Skeletal muscle satellite cell (primary cell): ENCODE results near the gene DEFB129. TPM values are rescaled to one million over a fixed set of nuclear protein-coding genes. Genes with fewer than 3 reads are reported as not detected.
"Not testable (repeated sequence)": the region's sequence is repeated elsewhere in the genome, so short reads cannot be mapped to it uniquely, and the experiment has no call there.

ENCODE experiments used
- H3K27me3 ChIP-seq: 2 replicates; pipeline ENCODE4 v1.7.0; 2013; ENCODE audit warnings: low read length; ENCODE audit not compliant: control insufficient read depth, insufficient read depth
- H3K36me3 ChIP-seq: 2 replicates; pipeline ENCODE4 v1.7.0; 2013; ENCODE audit warnings: mild to moderate bottlenecking, control low read depth, low read length; ENCODE audit not compliant: insufficient read depth
- H3K4me1 ChIP-seq: 2 replicates; pipeline ENCODE4 v1.7.0; 2013; ENCODE audit warnings: low read length; ENCODE audit not compliant: control insufficient read depth, insufficient read depth
- H3K4me2 ChIP-seq: 2 replicates; pipeline ENCODE4 v1.7.0; 2013; ENCODE audit warnings: mild to moderate bottlenecking, low read length
- H3K4me3 ChIP-seq: 2 replicates; pipeline ENCODE4 v1.7.0; 2013; ENCODE audit warnings: low read length
- H3K9ac ChIP-seq: 2 replicates; pipeline ENCODE4 v1.7.0; 2013; ENCODE audit warnings: mild to moderate bottlenecking, low read depth, low read length, moderate library complexity
- H3K9me3 ChIP-seq: replicated peaks from 2 replicates; pipeline ENCODE4 v1.7.0; 2013; ENCODE audit warnings: mild to moderate bottlenecking, control low read depth, low read length
- total RNA-seq: library from RNA; depleted of rRNA; stranded (reverse); fragments of >200 nt; gene quantifications from 2 replicates; pipeline ENCODE4 v1.2.3, GENCODE V29; 2012; rRNA removed

DEFB129 gene
- not detected in 2 replicates for total RNA-seq

- H3K27me3 ChIP-seq = peaks cover 25% of the 10 kb centered on the region
- H3K36me3 ChIP-seq = no peaks in the 10 kb centered on the region
- no peak within 1 kb of the TSS for H3K4me3 ChIP-seq
- no peaks in the 10 kb centered on the region for H3K4me1 ChIP-seq
- no peaks in the 10 kb centered on the region for H3K9me3 ChIP-seq
- H3K9ac ChIP-seq = no peak within 1 kb of the TSS
- no peak within 1 kb of the TSS for H3K4me2 ChIP-seq
Observed at GRCh38 chr20:226958-227357, at the start of gene DEFB129. TSS of gene DEFB129 (plus strand) at chr20:227258. CDS start at chr20:227289, 31 bp downstream.

- Histone ChIP-seq H3K27me3 (peaks cover 5% of the 10 kb centered on the region), H3K9me3 (no peaks in the 10 kb centered on the region), H3K9ac (no peak overlapping the region), H3K4me3 (no peak overlapping the region), H3K36me3 (no peaks in the 10 kb centered on the region), H3K4me1 (no peaks in the 10 kb centered on the region), H3K4me2 (no peak overlapping the region)
Observed at GRCh38 chr20:184288-184687, 42.8 kb upstream of the DEFB129 start.

GRCh38 chr20:187733-188132 is 39.3 kb upstream of the DEFB129 start:
- H3K36me3 ChIP-seq = no peaks in the 10 kb centered on the region

GRCh38 chr20:189611-190010 is 37.4 kb upstream of the DEFB129 start, which contains the start of gene DEFB128:
TSS of gene DEFB128 (minus strand) at chr20:189711. CDS start at chr20:189623, 88 bp downstream.
- H3K4me2 ChIP-seq = no peak within 1 kb of the TSS
- no peaks in the 10 kb centered on the region for H3K9me3 ChIP-seq
- H3K4me1 ChIP-seq = no peaks in the 10 kb centered on the region
- H3K36me3 ChIP-seq = no peaks in the 10 kb centered on the region
- peaks cover 4% of the 10 kb centered on the region for H3K27me3 ChIP-seq
- no peak within 1 kb of the TSS for H3K9ac ChIP-seq
- no peak within 1 kb of the TSS for H3K4me3 ChIP-seq

More at GRCh38 chr20:187733-188132, 39.3 kb upstream of the DEFB129 start:
- H3K9ac ChIP-seq = no peak overlapping the region
- H3K27me3 ChIP-seq = peaks cover 4% of the 10 kb centered on the region
- no peaks in the 10 kb centered on the region for H3K4me1 ChIP-seq
- no peak overlapping the region for H3K4me3 ChIP-seq
- no peak overlapping the region for H3K4me2 ChIP-seq
- no peaks in the 10 kb centered on the region for H3K9me3 ChIP-seq

GRCh38 chr20:198225-198624 is 28.8 kb upstream of the DEFB129 start:
- peaks cover 5% of the 10 kb centered on the region for H3K27me3 ChIP-seq
- no peak overlapping the region for H3K9ac ChIP-seq

GRCh38 chr20:199996-200395 is 27.1 kb upstream of the DEFB129 start:
- H3K9me3 ChIP-seq = no peaks in the 10 kb centered on the region
- H3K4me1 ChIP-seq = no peaks in the 10 kb centered on the region
- no peak overlapping the region for H3K9ac ChIP-seq
- no peak overlapping the region for H3K4me3 ChIP-seq
- H3K36me3 ChIP-seq = no peaks in the 10 kb centered on the region
- no peak overlapping the region for H3K4me2 ChIP-seq
- peaks cover 8% of the 10 kb centered on the region for H3K27me3 ChIP-seq

More at GRCh38 chr20:198225-198624, 28.8 kb upstream of the DEFB129 start:
- H3K4me1 ChIP-seq = no peaks in the 10 kb centered on the region
- H3K9me3 ChIP-seq = no peaks in the 10 kb centered on the region
- H3K4me2 ChIP-seq = no peak overlapping the region
- no peak overlapping the region for H3K4me3 ChIP-seq
- no peaks in the 10 kb centered on the region for H3K36me3 ChIP-seq

- not testable (repeated sequence) for H3K4me3 ChIP-seq, H3K4me1 ChIP-seq, H3K9ac ChIP-seq, H3K36me3 ChIP-seq, H3K4me2 ChIP-seq, H3K9me3 ChIP-seq
- peaks cover 22% of the 10 kb centered on the region for H3K27me3 ChIP-seq
Observed at GRCh38 chr20:203630-204029, 23.4 kb upstream of the DEFB129 start.

GRCh38 chr20:208942-209566 is 18.0 kb upstream of the DEFB129 start:
- Histone ChIP-seq H3K9me3 (no peaks in the 10 kb centered on the region), H3K36me3 (no peaks in the 10 kb centered on the region), H3K27me3 (peaks cover 35% of the 10 kb centered on the region), H3K4me2 (no peak overlapping the region), H3K4me1 (no peaks in the 10 kb centered on the region), H3K4me3 (no peak overlapping the region), H3K9ac (no peak overlapping the region)

- Histone ChIP-seq H3K36me3 (no peaks in the 10 kb centered on the region), H3K4me1 (no peaks in the 10 kb centered on the region), H3K9me3 (no peaks in the 10 kb centered on the region), H3K9ac (no peak overlapping the region), H3K4me2 (no peak overlapping the region), H3K4me3 (no peak overlapping the region), H3K27me3 (peaks cover 26% of the 10 kb centered on the region)
Observed at GRCh38 chr20:210809-211502, 16.1 kb upstream of the DEFB129 start.

- H3K4me1 ChIP-seq = no peaks in the 10 kb centered on the region
- H3K9me3 ChIP-seq = no peaks in the 10 kb centered on the region
- H3K27me3 ChIP-seq = peaks cover 35% of the 10 kb centered on the region
- H3K4me2 ChIP-seq = no peak overlapping the region
- H3K9ac ChIP-seq = no peak overlapping the region
- no peak overlapping the region for H3K4me3 ChIP-seq
- H3K36me3 ChIP-seq = no peaks in the 10 kb centered on the region
Observed at GRCh38 chr20:214383-214782, 12.7 kb upstream of the DEFB129 start.

- peaks cover 46% of the 10 kb centered on the region for H3K27me3 ChIP-seq
- no peak overlapping the region for H3K4me2 ChIP-seq
- H3K9ac ChIP-seq = no peak overlapping the region
- H3K4me3 ChIP-seq = no peak overlapping the region
- no peaks in the 10 kb centered on the region for H3K36me3 ChIP-seq
- no peaks in the 10 kb centered on the region for H3K9me3 ChIP-seq
- no peaks in the 10 kb centered on the region for H3K4me1 ChIP-seq
Observed at GRCh38 chr20:215796-216195, 11.3 kb upstream of the DEFB129 start.

GRCh38 chr20:217266-217665 is 9.8 kb upstream of the DEFB129 start:
- peaks cover 33% of the 10 kb centered on the region for H3K27me3 ChIP-seq
- no peaks in the 10 kb centered on the region for H3K9me3 ChIP-seq
- no peak overlapping the region for H3K4me3 ChIP-seq
- H3K9ac ChIP-seq = no peak overlapping the region
- H3K36me3 ChIP-seq = no peaks in the 10 kb centered on the region
- no peak overlapping the region for H3K4me2 ChIP-seq
- H3K4me1 ChIP-seq = no peaks in the 10 kb centered on the region
